Activated CD4-positive, alpha-beta T cell treated with anti-CD3 and anti-CD28 coated beads, Interleukin-2, Interleukin-4, amounts not matched to agents 100 ng/mL and 50 ng/mL, durations not matched to agents 16 hours and 8 hours (primary cell): ENCODE data around the gene NCF4.

Experiments
- DNase-seq: peaks from one replicate; pipeline ENCODE4 v3.0.0-alpha.2; 2020; ENCODE audit warnings: low spot score

NCF4 gene

GRCh38 chr22:36922105-36922608 lies 61.4 kb downstream of the NCF4 start:
- no peak for DNase-seq

GRCh38 chr22:36922711-36923110 lies 61.9 kb downstream of the NCF4 start:
- DNase-seq, result no peak

DNA sequence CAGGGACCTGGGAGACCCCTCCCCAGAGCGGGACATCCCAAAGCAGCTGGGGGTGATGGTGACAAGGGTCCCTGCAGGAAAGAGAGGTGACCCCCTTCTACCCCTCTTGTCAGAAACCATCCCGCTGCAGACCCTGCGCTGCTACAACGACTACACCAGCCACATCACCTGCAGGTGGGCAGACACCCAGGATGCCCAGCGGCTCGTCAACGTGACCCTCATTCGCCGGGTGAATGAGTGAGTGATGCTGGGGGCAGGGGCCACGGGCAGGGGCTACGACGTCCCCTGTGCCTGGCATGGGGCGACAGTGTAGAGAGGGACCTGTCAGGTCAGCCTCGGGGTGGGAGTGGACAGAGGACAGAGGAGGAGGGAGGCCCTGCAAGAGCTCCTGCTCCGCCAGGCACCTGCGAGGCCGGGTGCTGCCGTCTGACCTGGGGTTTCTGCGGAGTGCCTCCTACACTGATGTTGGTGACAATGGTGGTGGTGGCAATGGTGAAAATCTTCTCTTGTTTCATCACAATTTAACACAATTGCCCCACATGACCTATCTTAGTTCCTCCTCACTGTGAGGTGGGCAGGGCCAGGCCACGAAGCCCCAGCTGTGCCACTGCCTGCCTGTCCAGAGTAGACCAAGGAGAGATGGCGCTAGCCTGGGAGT lies 62.5 kb downstream of the NCF4 start:
- DNase-seq, result no peak

DNA sequence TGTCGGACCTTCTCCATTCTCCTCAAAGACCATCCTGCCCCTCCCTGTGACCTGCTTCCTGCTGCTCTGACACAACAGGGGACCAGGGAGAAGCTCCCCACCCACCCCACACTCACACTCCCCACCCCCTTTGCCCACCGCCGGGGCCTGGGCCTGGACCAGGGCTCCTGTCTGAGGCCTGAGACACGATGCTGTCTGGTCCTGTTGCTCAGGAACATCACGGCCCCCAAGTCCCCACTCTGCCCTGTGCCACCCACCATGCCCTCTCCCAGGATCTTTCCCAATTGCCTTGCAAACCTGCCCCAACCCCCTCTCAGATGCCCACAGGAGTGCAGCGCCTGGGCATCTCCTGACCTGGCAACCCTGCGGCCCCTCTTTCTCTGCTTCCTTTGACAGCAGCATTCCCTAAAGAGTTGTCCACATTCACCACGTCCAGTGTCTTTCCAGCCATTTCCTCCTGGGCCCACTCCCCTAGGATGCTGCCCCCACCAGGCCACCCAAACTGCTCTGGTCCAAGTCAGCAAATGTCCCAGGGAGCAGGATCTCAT lies 63.4 kb downstream of the NCF4 start:
- no peak for DNase-seq

DNA sequence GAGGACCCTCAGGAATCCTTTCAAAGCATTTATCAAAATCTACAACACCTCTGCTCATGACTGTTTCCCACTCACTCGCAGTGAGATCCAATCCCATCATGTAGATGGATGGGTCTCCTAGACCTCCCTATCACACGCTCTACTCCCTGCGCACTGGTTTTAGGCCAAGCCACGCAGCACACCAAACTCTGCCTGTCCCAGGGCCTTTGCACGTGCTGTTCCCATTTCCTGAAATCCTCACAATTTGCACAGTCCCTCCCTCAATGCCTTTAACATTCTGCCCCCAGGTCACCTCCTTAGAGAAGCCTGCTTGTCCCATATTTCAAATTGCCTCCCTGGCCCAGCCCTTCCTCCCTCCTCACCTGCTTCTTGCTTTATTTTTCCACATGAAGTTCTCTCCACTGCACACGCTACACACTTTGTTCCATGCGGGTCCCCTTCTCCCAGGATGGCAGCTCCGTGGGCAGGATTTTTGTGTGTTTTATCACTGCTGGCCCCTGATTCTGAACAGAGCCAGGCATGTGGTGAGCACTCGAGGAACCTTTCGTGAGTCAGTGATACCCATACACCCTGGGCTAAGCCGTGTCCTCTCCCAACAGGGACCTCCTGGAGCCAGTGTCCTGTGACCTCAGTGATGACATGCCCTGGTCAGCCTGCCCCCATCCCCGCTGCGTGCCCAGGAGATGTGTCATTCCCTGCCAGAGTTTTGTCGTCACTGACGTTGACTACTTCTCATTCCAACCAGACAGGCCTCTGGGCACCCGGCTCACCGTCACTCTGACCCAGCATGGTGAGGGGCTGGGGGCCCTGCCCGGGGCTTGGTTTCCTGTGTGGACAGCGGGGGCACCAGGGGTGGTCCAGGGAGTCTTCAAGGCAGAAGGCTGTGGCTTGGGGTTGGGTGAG lies 64.8 kb downstream of the NCF4 start:
- no peak for DNase-seq

DNA sequence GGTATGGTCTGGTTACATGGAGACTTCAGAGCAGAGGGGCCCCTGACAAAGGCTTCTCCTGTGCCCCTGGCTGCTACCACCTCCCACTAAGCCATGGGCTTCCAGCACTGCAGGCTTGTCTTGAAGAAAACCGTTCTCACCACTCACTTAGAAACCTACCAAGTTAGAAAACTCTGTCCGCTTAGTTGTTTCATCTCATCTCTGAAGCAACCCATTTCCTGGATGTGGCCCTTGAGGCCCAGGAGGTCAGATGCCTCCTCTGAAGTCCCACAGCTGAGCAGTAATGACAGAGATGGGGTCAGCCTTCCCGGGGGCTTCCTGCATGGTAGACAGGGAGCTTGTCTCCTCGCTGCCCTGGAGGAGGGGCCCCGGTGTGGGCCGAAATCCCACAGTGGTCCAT lies 65.5 kb downstream of the NCF4 start:
- DNase-seq, result peak; percentile 30

DNA sequence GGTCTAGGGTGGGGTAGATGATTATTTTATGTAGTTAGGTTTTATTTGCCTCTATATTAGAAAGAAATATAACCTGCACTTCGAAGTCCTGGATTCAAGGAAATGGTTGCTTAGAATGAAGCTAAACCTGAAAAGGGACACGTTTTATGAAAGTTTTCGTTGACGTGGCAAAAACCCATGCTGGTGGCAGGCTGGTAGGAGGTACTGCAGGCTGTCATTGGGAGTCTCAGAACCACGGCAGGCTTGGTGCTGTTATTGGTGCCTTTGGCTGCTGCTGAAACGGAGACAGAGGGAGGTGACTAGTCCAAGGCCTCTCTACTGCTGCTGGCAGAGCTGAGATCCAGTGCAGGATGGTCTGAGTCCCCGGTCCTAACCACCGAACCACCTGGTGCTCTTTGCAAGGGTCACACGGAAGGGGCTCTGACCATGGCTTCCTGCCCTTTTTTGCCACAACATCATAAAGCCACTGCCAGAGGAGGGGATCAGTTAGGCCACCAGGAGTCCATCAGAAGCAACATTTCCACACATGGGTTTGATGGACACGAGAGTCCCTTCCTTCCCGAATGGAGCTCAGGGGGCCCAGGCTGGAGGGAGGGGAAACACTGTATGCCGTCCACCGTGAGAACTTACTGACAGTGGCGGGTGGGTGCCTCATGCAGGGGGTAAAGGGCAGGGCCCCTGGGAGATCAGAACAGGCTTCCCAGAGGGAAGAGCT lies 66.1 kb downstream of the NCF4 start:
- peak; percentile 8 for DNase-seq
